A673 (cell line): ENCODE results near the gene KLHL18. TPM values are rescaled to one million over a fixed set of nuclear protein-coding genes. Genes with fewer than 3 reads are reported as not detected.

Experiments used
- BruUV-seq: library from RNA; stranded (reverse); fragments of 400-500 nt; replicated peaks from 2 replicates; lab custom pipeline; 2021; lab: Mats Ljungman, UMichigan
- CTCF ChIA-PET: fragments of 300-600 bp; sonication (Branson Sonifier 250); formaldehyde crosslinking; loops from one replicate; lab custom pipeline; 2022; ENCODE audit warnings: antibody characterized with exemption; lab: Charles Lee
- POLR2A ChIA-PET: fragments of 300-600 bp; sonication (Branson Sonifier 250); formaldehyde crosslinking; loops from one replicate; lab custom pipeline; 2022; ENCODE audit warnings: antibody characterized with exemption; ENCODE audit not compliant: low non-redundant PET; lab: Charles Lee
- DNase-seq: peaks from one replicate; pipeline ENCODE4 v3.0.0-alpha.2; 2015; ENCODE audit warnings: low spot score
- H3K27ac ChIP-seq: fragments of 200-600 bp; sonication (generic); 2 replicates; pipeline ENCODE4 v1.5.1; 2016; ENCODE audit warnings: mixed run types, low read depth, mild to moderate bottlenecking, mixed read lengths, antibody characterized with exemption, low read length; ENCODE audit not compliant: poor library complexity, severe bottlenecking
- H3K27me3 ChIP-seq: fragments of 200-600 bp; sonication (generic); replicated peaks from 2 replicates; pipeline ENCODE4 v1.6.1; 2017; ENCODE audit warnings: mixed run types, low read depth, mild to moderate bottlenecking, mixed read lengths, antibody characterized with exemption, low read length; ENCODE audit not compliant: insufficient read depth, poor library complexity
- H3K36me3 ChIP-seq: fragments of 200-600 bp; sonication (generic); 2 replicates; pipeline ENCODE4 v1.6.1; 2016; ENCODE audit warnings: mixed run types, mild to moderate bottlenecking, mixed read lengths, antibody characterized with exemption, low read length; ENCODE audit not compliant: insufficient read depth, poor library complexity, severe bottlenecking
- H3K4me1 ChIP-seq: fragments of 200-600 bp; sonication (generic); 2 replicates; pipeline ENCODE4 v1.6.1; 2017; ENCODE audit warnings: mixed run types, mild to moderate bottlenecking, mixed read lengths, antibody characterized with exemption, low read length; ENCODE audit not compliant: insufficient read depth, poor library complexity, severe bottlenecking
- H3K4me3 ChIP-seq: fragments of 200-600 bp; sonication (generic); 2 replicates; pipeline ENCODE4 v1.5.1; 2016; ENCODE audit warnings: low read depth, mixed run types, mild to moderate bottlenecking, mixed read lengths, low read length; ENCODE audit not compliant: poor library complexity, severe bottlenecking
- H3K9me3 ChIP-seq: fragments of 200-600 bp; sonication (generic); 2 replicates; pipeline ENCODE4 v1.6.1; 2016; ENCODE audit warnings: mixed run types, low read depth, mild to moderate bottlenecking, mixed read lengths, antibody characterized with exemption, low read length; ENCODE audit not compliant: poor library complexity, severe bottlenecking
- CTCF ChIP-seq: fragments of 300-800, 200-600 bp; sonication (generic); conservative IDR thresholded peaks from 2 replicates; pipeline ENCODE4 v1.5.1; 2017; ENCODE audit warnings: low read depth, mild to moderate bottlenecking, antibody characterized with exemption, low read length, moderate library complexity, mixed read lengths
- EZH2 ChIP-seq: fragments of 200-600 bp; sonication (generic); IDR thresholded peaks from 2 replicates; pipeline ENCODE4 v1.6.1; 2017; ENCODE audit warnings: borderline replicate concordance, low read depth, mild to moderate bottlenecking, mixed read lengths, antibody characterized with exemption, low read length; ENCODE audit not compliant: poor library complexity, severe bottlenecking
- intact Hi-C: fragments of 100-400 bp; cut with micrococcal nuclease; formaldehyde crosslinking; loops from one replicate; pipeline ENCODE4 v1.10.0; 2022; ENCODE audit not compliant: unreplicated experiment
- total RNA-seq: library from RNA; stranded (reverse); gene quantifications from 2 replicates; pipeline ENCODE4 v1.2.3, GENCODE V29; 2021

KLHL18 gene
- total RNA-seq, 1 experiment from 2014 or later, result 22.6 TPM

- Histone ChIP-seq H3K36me3 (no peaks in the 10 kb centered on the region), H3K9me3 (no peaks in the 10 kb centered on the region), H3K4me3 (no peak overlapping the region), H3K27ac (no peak overlapping the region), H3K4me1 (no peaks in the 10 kb centered on the region), H3K27me3 (no peaks in the 10 kb centered on the region)
- no TSS peak for BruUV-seq
- ChIA-PET POLR2A (no interaction called here), CTCF (no interaction called here)
- intact Hi-C loops, result no loop called here
- no peak for TF ChIP-seq CTCF
- no peak for TF ChIP-seq EZH2
- no peak for DNase-seq
Measured at GRCh38 chr3:47293822-47294221, 11.1 kb downstream of the KLHL18 start.

GRCh38 chr3:47294392-47294791 lies 11.6 kb downstream of the KLHL18 start:
- Histone ChIP-seq H3K27me3 (no peaks in the 10 kb centered on the region), H3K36me3 (no peaks in the 10 kb centered on the region), H3K4me3 (no peak overlapping the region), H3K4me1 (no peaks in the 10 kb centered on the region), H3K27ac (no peak overlapping the region), H3K9me3 (no peaks in the 10 kb centered on the region)
- ChIA-PET POLR2A (no interaction called here), CTCF (no interaction called here)
- no TSS peak for BruUV-seq
- TF ChIP-seq EZH2 (no peak), CTCF (no peak)
- no peak for DNase-seq
- intact Hi-C loops, result no loop called here

GRCh38 chr3:47295322-47295721 lies 12.6 kb downstream of the KLHL18 start:
- H3K27ac ChIP-seq, result no peak overlapping the region
- ChIA-PET POLR2A (no interaction called here), CTCF (no interaction called here)
- H3K36me3 ChIP-seq, result no peaks in the 10 kb centered on the region
- intact Hi-C loops, result no loop called here
- TF ChIP-seq CTCF (no peak), EZH2 (no peak)
- H3K27me3 ChIP-seq, result no peaks in the 10 kb centered on the region
- no peaks in the 10 kb centered on the region for H3K4me1 ChIP-seq
- BruUV-seq, result no TSS peak
- H3K9me3 ChIP-seq, result no peaks in the 10 kb centered on the region
- H3K4me3 ChIP-seq, result no peak overlapping the region
- no peak for DNase-seq
